CD14-positive monocyte (primary cell): ENCODE results near the gene CBLC. TPM values are rescaled to one million over a fixed set of nuclear protein-coding genes. Genes with fewer than 3 reads are reported as not detected.

Experiments
- DNase-seq, 3 donors: peaks; one replicate each; pipeline ENCODE4 v3.0.0-alpha.2; 2011 to 2022
- H2AFZ ChIP-seq: 2 replicates; pipeline ENCODE4 v1.6.0; 2012; ENCODE audit warnings: mild to moderate bottlenecking, low read depth, low read length, inconsistent platforms; ENCODE audit not compliant: insufficient read depth, poor library complexity, severe bottlenecking
- H3K27ac ChIP-seq, 2 donors: 1 replicate in 1 of 2; 2 replicates in 1 of 2; pipeline ENCODE4 v1.5.1; 2012 to 2013; ENCODE audit warnings: low read length in 2 of 2, control low read depth in 1 of 2, inconsistent platforms in 1 of 2, low read depth in 1 of 2, mild to moderate bottlenecking in 1 of 2
- H3K27me3 ChIP-seq, 2 donors: one replicate each; pipeline versions ENCODE4 v1.6.0 to v1.6.1; 2011 to 2013; ENCODE audit warnings: low read length in 2 of 2; ENCODE audit not compliant: control insufficient read depth in 2 of 2, insufficient read depth in 2 of 2
- H3K36me3 ChIP-seq, 2 donors: replicated peaks in 1 of 2; 1 replicate in 1 of 2; 2 replicates in 1 of 2; pipeline versions ENCODE4 v1.5.1 to v1.6.1; 2012 to 2013; ENCODE audit warnings: low read length in 2 of 2, control low read depth in 1 of 2, inconsistent platforms in 1 of 2, mild to moderate bottlenecking in 1 of 2; ENCODE audit not compliant: insufficient read depth in 2 of 2, control insufficient read depth in 1 of 2
- H3K4me1 ChIP-seq, 2 donors: 1 replicate in 1 of 2; 2 replicates in 1 of 2; pipeline versions ENCODE4 v1.5.1 to v1.6.1; 2012 to 2013; ENCODE audit warnings: low read length in 2 of 2, control low read depth in 1 of 2, inconsistent platforms in 1 of 2, mild to moderate bottlenecking in 1 of 2, moderate library complexity in 1 of 2; ENCODE audit not compliant: insufficient read depth in 2 of 2, control insufficient read depth in 1 of 2
- H3K4me2 ChIP-seq: replicated peaks from 2 replicates; pipeline ENCODE3; 2012; ENCODE audit warnings: low read length, moderate library complexity, mild to moderate bottlenecking; ENCODE audit not compliant: poor library complexity, severe bottlenecking; ENCODE audit errors: extremely low read depth
- H3K4me3 ChIP-seq, 3 experiments: fragments of 200-600 bp in 1 of 3; sonication (generic) in 1 of 3; replicated peaks in 1 of 3; 1 replicate in 2 of 3; 2 replicates in 1 of 3; pipeline ENCODE4 v1.5.1; 2011 to 2013; ENCODE audit warnings: low read length in 3 of 3, mild to moderate bottlenecking in 3 of 3, control low read depth in 2 of 3, low read depth in 2 of 3, inconsistent platforms in 1 of 3, moderate library complexity in 1 of 3
- H3K79me2 ChIP-seq: 2 replicates; pipeline ENCODE4 v1.6.0; 2012; ENCODE audit warnings: mild to moderate bottlenecking, control low read depth, inconsistent platforms, low read length, moderate library complexity; ENCODE audit not compliant: insufficient read depth
- H3K9ac ChIP-seq: 2 replicates; pipeline ENCODE4 v1.6.0; 2017; ENCODE audit warnings: low read length, mild to moderate bottlenecking; ENCODE audit not compliant: insufficient read depth, poor library complexity, severe bottlenecking
- H3K9me3 ChIP-seq, 2 donors: replicated peaks in 1 of 2; 1 replicate in 1 of 2; 2 replicates in 1 of 2; pipeline versions ENCODE4 v1.5.1 to v1.6.1; 2012 to 2013; ENCODE audit warnings: low read length in 2 of 2, control low read depth in 1 of 2; ENCODE audit not compliant: control insufficient read depth in 1 of 2, insufficient read depth in 1 of 2
- H4K20me1 ChIP-seq: 2 replicates; pipeline ENCODE4 v1.6.0; 2012; ENCODE audit warnings: mild to moderate bottlenecking, low read length, control low read depth, moderate library complexity; ENCODE audit not compliant: insufficient read depth
- H3K27ac Mint-ChIP-seq, 7 donors: one replicate each; pipeline ENCODE4 v1.8.0; 2020; ENCODE audit warnings: mild to moderate bottlenecking in 7 of 7, mixed read lengths in 7 of 7, moderate library complexity in 6 of 7, inconsistent platforms in 2 of 7
- H3K27me3 Mint-ChIP-seq, 3 donors: one replicate each; pipeline ENCODE4 v1.8.0; 2021 to 2022; ENCODE audit warnings: low read depth in 3 of 3, mild to moderate bottlenecking in 3 of 3, mixed read lengths in 3 of 3, moderate library complexity in 3 of 3, inconsistent platforms in 1 of 3
- H3K36me3 Mint-ChIP-seq, 2 donors: one replicate each; pipeline ENCODE4 v1.8.0; 2020; ENCODE audit warnings: mixed read lengths in 2 of 2, inconsistent platforms in 1 of 2, mild to moderate bottlenecking in 1 of 2
- H3K4me1 Mint-ChIP-seq: one replicate; pipeline ENCODE4 v1.8.0; 2020; ENCODE audit warnings: mild to moderate bottlenecking, mixed read lengths
- H3K4me3 Mint-ChIP-seq, 2 donors: one replicate each; pipeline ENCODE4 v1.8.0; 2020; ENCODE audit warnings: mild to moderate bottlenecking in 2 of 2, mixed read lengths in 2 of 2, moderate library complexity in 1 of 2
- H3K9me3 Mint-ChIP-seq, 7 donors: one replicate each; pipeline ENCODE4 v1.8.0; 2020 to 2022; ENCODE audit warnings: mixed read lengths in 7 of 7, mild to moderate bottlenecking in 6 of 7, moderate library complexity in 6 of 7, inconsistent platforms in 2 of 7
- WGBS: methylation state at CpG from one replicate; pipeline ENCODE4 v1.1.5; 2013; ENCODE audit warnings: missing lambda C conversion rate; ENCODE audit not compliant: insufficient coverage; 5-methylcytosine and 5-hydroxymethylcytosine counted together
- intact Hi-C, 2 donors: fragments of 100-400 bp; cut with micrococcal nuclease; formaldehyde crosslinking; loops; one replicate each; pipeline versions ENCODE4 v1.15.0 to v1.15.1; 2023
- polyA plus RNA-seq, 3 donors: library from polyadenylated mRNA; depleted of rRNA in 1 of 3; unstranded in 2 of 3; stranded (reverse) in 1 of 3; fragments of 300-500 nt in 2 of 3; fragments of >200 nt in 1 of 3; fragmentation: Illumina TruSeq in 2 of 3; gene quantifications; 1 replicate in 2 of 3; 2 replicates in 1 of 3; pipeline ENCODE4 v1.2.3, GENCODE V29; 2012 to 2021
- TF ChIP-seq, protein P1 (sequence below): fragments of 200-600 bp; IDR thresholded peaks from one replicate; pipeline ENCODE4 v1.8.0; 2022; ENCODE audit warnings: antibody characterized with exemption, mild to moderate bottlenecking

The CBLC gene
- polyA plus RNA-seq, 3 donors, result not detected

DNA sequence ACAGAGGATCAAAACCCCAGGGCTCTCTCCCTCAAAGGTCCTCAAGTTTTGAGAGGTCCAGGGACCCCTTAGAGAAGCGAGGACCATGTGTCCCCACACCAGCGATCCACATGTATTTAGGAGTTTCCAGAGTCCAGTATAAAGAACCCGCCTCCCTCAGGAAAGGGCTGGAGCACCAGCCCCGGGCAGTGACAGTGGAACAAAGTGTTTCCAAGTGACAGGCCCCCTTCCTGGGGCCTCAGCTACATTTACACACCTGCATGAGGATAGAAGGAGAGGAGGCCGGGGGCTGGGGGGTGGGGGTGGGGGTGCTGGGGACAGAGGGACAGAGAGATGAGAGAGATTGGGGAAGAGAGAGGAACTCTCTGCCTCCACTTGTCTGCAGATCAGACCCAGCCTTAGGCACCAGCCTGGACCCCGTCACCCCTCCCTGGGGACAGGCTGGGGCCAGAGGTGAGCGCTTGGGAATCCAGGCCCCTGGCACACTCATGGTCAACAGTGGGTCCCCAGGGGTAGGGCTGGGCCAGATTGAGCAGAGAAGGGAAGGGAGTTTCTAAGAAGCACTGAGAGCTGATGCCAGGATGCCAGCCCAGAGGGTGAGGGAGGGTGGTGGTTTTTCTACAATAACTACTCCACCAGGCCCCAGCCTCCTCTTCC lies 32.0 kb downstream of the CBLC start:
- Mint-ChIP-seq H3K36me3 (no peaks in the 10 kb centered on the region), H3K4me3 (peak overlapping the region in 1 of 2 donors; percentile 81), H3K27me3 (peaks cover 21 to 33% (median 22%) of the 10 kb centered on the region in 3 donors), H3K27ac (no peak overlapping the region), H3K4me1 (peaks cover 12% of the 10 kb centered on the region), H3K9me3 (peaks cover 0 to 5% (median 0%) of the 10 kb centered on the region in 7 donors)
- H2AFZ ChIP-seq, result peak overlapping the region; percentile 66
- no peaks in the 10 kb centered on the region for H3K79me2 ChIP-seq
- H3K9ac ChIP-seq, result no peak overlapping the region
- H3K36me3 ChIP-seq, result no peaks in the 10 kb centered on the region
- H3K27ac ChIP-seq, result no peak overlapping the region
- H3K4me2 ChIP-seq, result no peak overlapping the region
- TF ChIP-seq, protein P1, sequence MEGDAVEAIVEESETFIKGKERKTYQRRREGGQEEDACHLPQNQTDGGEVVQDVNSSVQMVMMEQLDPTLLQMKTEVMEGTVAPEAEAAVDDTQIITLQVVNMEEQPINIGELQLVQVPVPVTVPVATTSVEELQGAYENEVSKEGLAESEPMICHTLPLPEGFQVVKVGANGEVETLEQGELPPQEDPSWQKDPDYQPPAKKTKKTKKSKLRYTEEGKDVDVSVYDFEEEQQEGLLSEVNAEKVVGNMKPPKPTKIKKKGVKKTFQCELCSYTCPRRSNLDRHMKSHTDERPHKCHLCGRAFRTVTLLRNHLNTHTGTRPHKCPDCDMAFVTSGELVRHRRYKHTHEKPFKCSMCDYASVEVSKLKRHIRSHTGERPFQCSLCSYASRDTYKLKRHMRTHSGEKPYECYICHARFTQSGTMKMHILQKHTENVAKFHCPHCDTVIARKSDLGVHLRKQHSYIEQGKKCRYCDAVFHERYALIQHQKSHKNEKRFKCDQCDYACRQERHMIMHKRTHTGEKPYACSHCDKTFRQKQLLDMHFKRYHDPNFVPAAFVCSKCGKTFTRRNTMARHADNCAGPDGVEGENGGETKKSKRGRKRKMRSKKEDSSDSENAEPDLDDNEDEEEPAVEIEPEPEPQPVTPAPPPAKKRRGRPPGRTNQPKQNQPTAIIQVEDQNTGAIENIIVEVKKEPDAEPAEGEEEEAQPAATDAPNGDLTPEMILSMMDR, result no peak
- peaks cover 6 to 10% of the 10 kb centered on the region in 2 donors for H3K4me1 ChIP-seq
- no peaks in the 10 kb centered on the region for H3K9me3 ChIP-seq
- DNase-seq, result no peak
- H4K20me1 ChIP-seq, result no peaks in the 10 kb centered on the region
- H3K4me3 ChIP-seq, result peak overlapping the region in 1 of 3 experiments; percentile 57
- 80% methylated on average over 2 of the region's 7 CpGs for WGBS
- H3K27me3 ChIP-seq, result peaks cover 3 to 19% of the 10 kb centered on the region in 2 donors
- intact Hi-C loops, result no loop called here

DNA sequence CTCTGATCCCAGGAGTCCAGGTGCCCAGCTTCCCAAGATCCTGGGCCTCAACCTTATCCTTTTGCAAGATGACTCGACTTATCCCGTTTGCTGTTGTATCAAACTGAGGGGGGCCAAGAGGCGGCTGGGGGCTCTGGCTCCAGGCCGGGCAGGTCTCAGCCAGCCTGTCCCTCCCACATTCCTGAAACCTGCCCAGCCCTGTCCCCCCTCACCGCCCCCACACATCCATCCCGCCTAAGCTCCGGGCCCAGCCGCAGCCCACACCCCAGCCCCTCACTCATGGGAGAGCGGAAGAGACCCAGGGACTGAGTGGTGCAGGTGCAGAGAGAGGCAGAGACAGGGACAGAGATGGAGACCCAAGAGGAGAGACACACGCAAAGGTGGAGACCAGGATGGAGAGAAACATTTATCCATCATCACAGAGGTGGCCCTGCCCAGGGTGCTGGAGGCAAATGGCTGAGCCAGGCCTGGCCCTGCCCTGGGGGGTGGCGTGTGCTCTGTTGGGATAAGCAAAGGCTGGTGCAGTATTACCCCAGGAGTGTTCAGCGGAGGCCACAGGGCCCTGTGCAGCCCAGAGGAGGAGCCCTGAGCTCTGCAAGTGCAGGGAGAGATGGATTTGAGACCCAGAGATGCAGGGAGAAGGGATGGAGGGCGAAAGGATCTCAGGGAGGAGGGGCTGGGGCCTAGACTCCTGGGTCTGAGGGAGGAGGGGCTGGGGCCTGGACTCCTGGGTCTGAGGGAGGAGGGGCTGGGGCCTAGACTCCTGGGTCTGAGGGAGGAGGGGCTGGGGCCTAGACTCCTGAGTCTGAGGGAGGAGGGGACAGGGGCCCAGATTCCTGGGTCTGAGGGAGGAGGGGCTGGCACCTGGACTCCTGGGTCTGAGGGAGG lies 32.8 kb downstream of the CBLC start:
- Mint-ChIP-seq H3K9me3 (peaks cover 0 to 5% (median 0%) of the 10 kb centered on the region in 7 donors), H3K36me3 (no peaks in the 10 kb centered on the region), H3K4me3 (no peak overlapping the region), H3K27me3 (peaks cover 21 to 33% (median 22%) of the 10 kb centered on the region in 3 donors), H3K4me1 (peaks cover 12% of the 10 kb centered on the region), H3K27ac (no peak overlapping the region)
- peaks cover 3 to 19% of the 10 kb centered on the region in 2 donors for H3K27me3 ChIP-seq
- H3K4me1 ChIP-seq, result peaks cover 6 to 10% of the 10 kb centered on the region in 2 donors
- DNase-seq, result no peak
- H3K4me2 ChIP-seq, result no peak overlapping the region
- TF ChIP-seq, protein P1, result no peak
- no peak overlapping the region for H2AFZ ChIP-seq
- no peaks in the 10 kb centered on the region for H3K36me3 ChIP-seq
- H3K79me2 ChIP-seq, result no peaks in the 10 kb centered on the region
- H3K9me3 ChIP-seq, result no peaks in the 10 kb centered on the region
- no peaks in the 10 kb centered on the region for H4K20me1 ChIP-seq
- no peak overlapping the region for H3K9ac ChIP-seq
- H3K27ac ChIP-seq, result no peak overlapping the region
- 98% methylated on average over 5 of the region's 13 CpGs for WGBS
- no peak overlapping the region for H3K4me3 ChIP-seq
- intact Hi-C loops, result no loop called here
